WTC11 (cell line): ENCODE results near the gene JADE2. TPM values are rescaled to one million over a fixed set of nuclear protein-coding genes. Genes with fewer than 3 reads are reported as not detected.
"Not testable (repeated sequence)": the region's sequence is repeated elsewhere in the genome, so short reads cannot be mapped to it uniquely, and the experiment has no call there.

Experiments
- ATAC-seq: fragments of 200-7000 bp; cut with Tn5 transposase; 2 replicates; pipeline ENCODE4 v1.10.0; 2021; ENCODE audit warnings: mild to moderate bottlenecking, moderate library complexity
- CTCF ChIA-PET: fragments of 300-600 bp; sonication (Branson Sonifier 250); formaldehyde crosslinking; loops from one replicate; lab custom pipeline; 2021; ENCODE audit warnings: antibody characterized with exemption; lab: Charles Lee
- POLR2A ChIA-PET: fragments of 350-600 bp; sonication (Branson Sonifier 250); formaldehyde crosslinking; loops from one replicate; lab custom pipeline; 2021; ENCODE audit warnings: antibody characterized with exemption; lab: Charles Lee
- DNase-seq: peaks from one replicate; pipeline ENCODE4 v3.0.0; 2021; ENCODE audit warnings: low spot score
- H3K27ac Mint-ChIP-seq: 2 replicates; pipeline ENCODE4 v1.8.0; 2021; ENCODE audit warnings: mixed read lengths
- H3K27me3 Mint-ChIP-seq: 2 replicates; pipeline ENCODE4 v1.8.0; 2021; ENCODE audit warnings: low read depth, mild to moderate bottlenecking, moderate library complexity, mixed read lengths
- H3K36me3 Mint-ChIP-seq: 2 replicates; pipeline ENCODE4 v1.8.0; 2021; ENCODE audit warnings: mixed read lengths
- H3K4me1 Mint-ChIP-seq: 2 replicates; pipeline ENCODE4 v1.8.0; 2022; ENCODE audit warnings: mixed read lengths
- H3K4me3 Mint-ChIP-seq: 2 replicates; pipeline ENCODE4 v1.8.0; 2021; ENCODE audit warnings: mild to moderate bottlenecking, moderate library complexity, mixed read lengths
- H3K9me3 Mint-ChIP-seq: 2 replicates; pipeline ENCODE4 v1.8.0; 2021; ENCODE audit warnings: mixed read lengths
- ARID4B ChIP-seq: sonication (generic); formaldehyde crosslinking; IDR thresholded peaks from 2 replicates; pipeline ENCODE4 v1.8.0; 2023; ENCODE audit warnings: missing genetic modification reagents, mild to moderate bottlenecking, borderline replicate concordance
- CBFB ChIP-seq: sonication (generic); formaldehyde crosslinking; IDR thresholded peaks from 2 replicates; pipeline ENCODE4 v1.8.1; 2022; ENCODE audit warnings: mild to moderate bottlenecking, low read depth, missing genetic modification reagents
- E2F4 ChIP-seq: sonication (generic); formaldehyde crosslinking; IDR thresholded peaks from 2 replicates; pipeline ENCODE4 v1.8.1; 2022; ENCODE audit warnings: low read depth, mild to moderate bottlenecking, moderate library complexity, missing genetic modification reagents, borderline replicate concordance
- ESRRA ChIP-seq: sonication (generic); formaldehyde crosslinking; IDR thresholded peaks from 2 replicates; pipeline ENCODE4 v1.8.1; 2022; ENCODE audit warnings: mild to moderate bottlenecking, missing genetic modification reagents, borderline replicate concordance
- FOXJ3 ChIP-seq: sonication (generic); formaldehyde crosslinking; IDR thresholded peaks from 2 replicates; pipeline ENCODE4 v1.9.0; 2021; ENCODE audit warnings: missing genetic modification reagents, mild to moderate bottlenecking, borderline replicate concordance
- FOXK1 ChIP-seq: sonication (generic); formaldehyde crosslinking; IDR thresholded peaks from 2 replicates; pipeline ENCODE4 v1.8.0; 2022; ENCODE audit warnings: mild to moderate bottlenecking, moderate library complexity, missing genetic modification reagents
- GTF2I ChIP-seq: fragments of 250-450 bp; sonication (Bioruptor Pico); conservative IDR thresholded peaks from 2 replicates; pipeline ENCODE4 v1.4.0; 2021; ENCODE audit warnings: mild to moderate bottlenecking
- MAX ChIP-seq: sonication (generic); formaldehyde crosslinking; IDR thresholded peaks from 2 replicates; pipeline ENCODE4 v1.8.0; 2022; ENCODE audit warnings: mild to moderate bottlenecking, missing genetic modification reagents
- NFATC4 ChIP-seq: fragments of 250-450 bp; sonication (Bioruptor Pico); IDR thresholded peaks from 2 replicates; pipeline ENCODE4 v1.9.0; 2021; ENCODE audit warnings: mild to moderate bottlenecking
- NFE2L1 ChIP-seq: sonication (generic); formaldehyde crosslinking; IDR thresholded peaks from 2 replicates; pipeline ENCODE4 v1.8.1; 2023; ENCODE audit warnings: missing genetic modification reagents
- PRRX2 ChIP-seq: fragments of 250-450 bp; sonication (Bioruptor Pico); IDR thresholded peaks from 2 replicates; pipeline ENCODE4 v1.8.0; 2021; ENCODE audit warnings: mild to moderate bottlenecking
- RORB ChIP-seq: fragments of 250-450 bp; sonication (Bioruptor Pico); IDR thresholded peaks from 2 replicates; pipeline ENCODE4 v1.9.0; 2021; ENCODE audit warnings: mild to moderate bottlenecking
- SMAD4 ChIP-seq: sonication (generic); formaldehyde crosslinking; IDR thresholded peaks from 2 replicates; pipeline ENCODE4 v1.8.0; 2022; ENCODE audit warnings: mild to moderate bottlenecking, missing genetic modification reagents
- TCF7 ChIP-seq: sonication (generic); formaldehyde crosslinking; IDR thresholded peaks from 2 replicates; pipeline ENCODE4 v1.8.0; 2022; ENCODE audit warnings: mild to moderate bottlenecking, low read depth, missing genetic modification reagents, moderate library complexity
- TEAD4 ChIP-seq: sonication (generic); formaldehyde crosslinking; IDR thresholded peaks from 2 replicates; pipeline ENCODE4 v1.8.0; 2022; ENCODE audit warnings: mild to moderate bottlenecking, missing genetic modification reagents
- ZNF121 ChIP-seq: sonication (generic); formaldehyde crosslinking; IDR thresholded peaks from 2 replicates; pipeline ENCODE4 v1.8.0; 2023; ENCODE audit warnings: missing genetic modification reagents
- ZNF138 ChIP-seq: sonication (generic); formaldehyde crosslinking; conservative IDR thresholded peaks from 2 replicates; pipeline ENCODE4 v1.8.1; 2022; ENCODE audit warnings: mild to moderate bottlenecking, moderate library complexity, missing genetic modification reagents
- ZNF317 ChIP-seq: sonication (generic); formaldehyde crosslinking; IDR thresholded peaks from 2 replicates; pipeline ENCODE4 v1.8.1; 2023; ENCODE audit warnings: low read depth, mild to moderate bottlenecking, moderate library complexity, missing genetic modification reagents, borderline replicate concordance
- ZNF423 ChIP-seq: fragments of 250-450 bp; sonication (Bioruptor Pico); IDR thresholded peaks from 2 replicates; pipeline ENCODE4 v2.1.2; 2022; ENCODE audit warnings: mild to moderate bottlenecking, moderate library complexity
- total RNA-seq: library from RNA; stranded (reverse); gene quantifications from 3 replicates; pipeline ENCODE4 v1.2.3, GENCODE V29; 2021
- TF ChIP-seq, protein P1 (sequence below): sonication (generic); formaldehyde crosslinking; IDR thresholded peaks from 2 replicates; pipeline ENCODE4 v1.8.0; 2022; ENCODE audit warnings: missing genetic modification reagents

The JADE2 gene
- total RNA-seq, 1 experiment from 2014 or later: 40.8 TPM

- Mint-ChIP-seq H3K4me3 (no peak overlapping the region), H3K4me1 (peaks cover 38% of the 10 kb centered on the region), H3K27me3 (no peaks in the 10 kb centered on the region), H3K27ac (no peak overlapping the region), H3K36me3 (no peaks in the 10 kb centered on the region), H3K9me3 (no peaks in the 10 kb centered on the region)
- POLR2A ChIA-PET: no interaction called here
- TF ChIP-seq ZNF138 (CRISPR knock-in tag): no peak
- TF ChIP-seq NFE2L1 (CRISPR knock-in tag): no peak
- TF ChIP-seq MAX: no peak
- no peak for TF ChIP-seq CBFB (CRISPR knock-in tag)
- no peak for TF ChIP-seq E2F4 (CRISPR knock-in tag)
- no peak for TF ChIP-seq FOXK1
- TF ChIP-seq ZNF423 (CRISPR knock-in tag): no peak
- no peak for TF ChIP-seq ESRRA (CRISPR knock-in tag)
- TF ChIP-seq NFATC4 (CRISPR knock-in tag): no peak
- TF ChIP-seq, protein P1, sequence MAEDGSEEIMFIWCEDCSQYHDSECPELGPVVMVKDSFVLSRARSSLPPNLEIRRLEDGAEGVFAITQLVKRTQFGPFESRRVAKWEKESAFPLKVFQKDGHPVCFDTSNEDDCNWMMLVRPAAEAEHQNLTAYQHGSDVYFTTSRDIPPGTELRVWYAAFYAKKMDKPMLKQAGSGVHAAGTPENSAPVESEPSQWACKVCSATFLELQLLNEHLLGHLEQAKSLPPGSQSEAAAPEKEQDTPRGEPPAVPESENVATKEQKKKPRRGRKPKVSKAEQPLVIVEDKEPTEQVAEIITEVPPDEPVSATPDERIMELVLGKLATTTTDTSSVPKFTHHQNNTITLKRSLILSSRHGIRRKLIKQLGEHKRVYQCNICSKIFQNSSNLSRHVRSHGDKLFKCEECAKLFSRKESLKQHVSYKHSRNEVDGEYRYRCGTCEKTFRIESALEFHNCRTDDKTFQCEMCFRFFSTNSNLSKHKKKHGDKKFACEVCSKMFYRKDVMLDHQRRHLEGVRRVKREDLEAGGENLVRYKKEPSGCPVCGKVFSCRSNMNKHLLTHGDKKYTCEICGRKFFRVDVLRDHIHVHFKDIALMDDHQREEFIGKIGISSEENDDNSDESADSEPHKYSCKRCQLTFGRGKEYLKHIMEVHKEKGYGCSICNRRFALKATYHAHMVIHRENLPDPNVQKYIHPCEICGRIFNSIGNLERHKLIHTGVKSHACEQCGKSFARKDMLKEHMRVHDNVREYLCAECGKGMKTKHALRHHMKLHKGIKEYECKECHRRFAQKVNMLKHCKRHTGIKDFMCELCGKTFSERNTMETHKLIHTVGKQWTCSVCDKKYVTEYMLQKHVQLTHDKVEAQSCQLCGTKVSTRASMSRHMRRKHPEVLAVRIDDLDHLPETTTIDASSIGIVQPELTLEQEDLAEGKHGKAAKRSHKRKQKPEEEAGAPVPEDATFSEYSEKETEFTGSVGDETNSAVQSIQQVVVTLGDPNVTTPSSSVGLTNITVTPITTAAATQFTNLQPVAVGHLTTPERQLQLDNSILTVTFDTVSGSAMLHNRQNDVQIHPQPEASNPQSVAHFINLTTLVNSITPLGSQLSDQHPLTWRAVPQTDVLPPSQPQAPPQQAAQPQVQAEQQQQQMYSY: no peak
- TF ChIP-seq ARID4B (CRISPR knock-in tag): no peak
- CTCF ChIA-PET: interaction anchor here (1.1 to 2.7 kb wide), 2 partner anchors 8 to 309 kb away, joined by 3 to 14 read pairs; no protein-coding TSS in a partner anchor
- DNase-seq: no peak
- no peak for ATAC-seq
Measured at GRCh38 chr5:134595458-134595838, 70.0 kb downstream of the JADE2 start.

- H3K4me1 Mint-ChIP-seq, DNase-seq, H3K27ac Mint-ChIP-seq, H3K9me3 Mint-ChIP-seq, ATAC-seq, H3K36me3 Mint-ChIP-seq, H3K27me3 Mint-ChIP-seq, H3K4me3 Mint-ChIP-seq: not testable (repeated sequence)
- ChIA-PET POLR2A (interaction anchor here (0.7 kb wide), 2 partner anchors 108 to 188 kb away, joined by 5 to 6 read pairs; partner anchors contain the start of gene CDKN2AIPNL), CTCF (interaction anchor here (0.6 to 4.0 kb wide), 6 partner anchors 12 to 219 kb away, joined by 3 to 35 read pairs (median 4); no protein-coding TSS in a partner anchor)
Measured at GRCh38 chr5:134599820-134600219, 74.3 kb downstream of the JADE2 start.

DNA sequence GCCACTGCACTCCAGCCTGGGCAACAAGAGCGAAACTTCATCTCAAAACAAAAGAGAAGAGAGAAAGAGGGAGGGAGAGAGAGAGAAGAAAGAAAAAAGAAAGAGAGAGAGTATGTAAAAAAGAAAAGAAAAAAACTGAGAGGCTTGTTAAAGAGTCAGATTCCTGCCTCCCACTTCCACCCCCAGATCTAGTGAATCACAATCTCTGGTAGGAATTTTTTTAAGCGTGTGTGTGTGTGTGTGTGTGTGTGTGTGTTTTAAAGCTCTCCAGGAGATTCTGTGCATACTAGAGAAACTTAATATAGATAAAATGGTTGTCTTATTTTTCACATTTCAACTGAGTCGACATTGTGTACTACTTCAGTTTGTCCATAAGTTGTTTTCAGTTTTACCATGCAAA is 75.1 kb downstream of the JADE2 start:
- Mint-ChIP-seq H3K27me3 (no peaks in the 10 kb centered on the region), H3K4me3 (no peak overlapping the region), H3K4me1 (no peaks in the 10 kb centered on the region), H3K36me3 (no peaks in the 10 kb centered on the region), H3K27ac (peak overlapping the region; percentile 21; the same call in 1 of the 2 replicates), H3K9me3 (no peaks in the 10 kb centered on the region)
- TF ChIP-seq TEAD4 (no peak), ZNF121 (no peak), FOXJ3 (CRISPR knock-in tag) (no peak), PRRX2 (CRISPR knock-in tag) (no peak), GTF2I (no peak), ZNF317 (CRISPR knock-in tag) (no peak), SMAD4 (CRISPR knock-in tag) (no peak), FOXK1 (no peak), TCF7 (CRISPR knock-in tag) (no peak), RORB (CRISPR knock-in tag) (no peak)
- ATAC-seq (no peak), DNase-seq (no peak)
- POLR2A ChIA-PET: no interaction called here
- CTCF ChIA-PET: interaction anchor here (0.6 to 4.0 kb wide), 5 partner anchors 13 to 863 kb away, joined by 3 to 35 read pairs (median 5); no protein-coding TSS in a partner anchor
